Stomach (tissue), 9 donors: ENCODE measurements around the gene ADGRD1. TPM values are rescaled to one million over a fixed set of nuclear protein-coding genes. Genes with fewer than 3 reads are reported as not detected.

ENCODE experiments used
- DNase-seq, 2 donors: peaks; one replicate each; pipeline versions ENCODE4 v3.0.0 to v3.0.0-alpha.2; 2013 to 2019
- H3K27ac ChIP-seq, 5 donors: fragments of 200-600 bp in 4 of 5; sonication (generic) in 4 of 5; one replicate each; pipeline ENCODE4 v1.5.1; 2013 to 2019; ENCODE audit warnings: mild to moderate bottlenecking in 1 of 5, moderate library complexity in 1 of 5
- H3K27me3 ChIP-seq, 3 donors: fragments of 200-600 bp; sonication (generic); one replicate each; pipeline ENCODE4 v1.5.1; 2017 to 2019; ENCODE audit warnings: mixed run types in 1 of 3
- H3K36me3 ChIP-seq, 4 donors: fragments of 200-600 bp; sonication (generic); 1 replicate in 3 of 4; 2 replicates in 1 of 4; pipeline ENCODE4 v1.5.1; 2016 to 2019
- H3K4me1 ChIP-seq, 4 donors: fragments of 200-600 bp; sonication (generic); one replicate each; pipeline ENCODE4 v1.5.1; 2016 to 2019
- H3K4me3 ChIP-seq, 4 donors: fragments of 200-600 bp; sonication (generic) in 3 of 4; one replicate each; pipeline ENCODE4 v1.5.1; 2016 to 2019; ENCODE audit warnings: mild to moderate bottlenecking in 1 of 4
- H3K9me3 ChIP-seq, 4 donors: fragments of 200-600 bp; sonication (generic); one replicate each; pipeline ENCODE4 v1.5.1; 2016 to 2019
- EP300 ChIP-seq: sonication (generic); formaldehyde crosslinking; IDR thresholded peaks from one replicate; pipeline ENCODE4 v1.6.1; 2017; ENCODE audit warnings: antibody characterized with exemption
- POLR2A ChIP-seq, 4 donors: fragments of 450-650 bp; IDR thresholded peaks; one replicate each; pipeline ENCODE4 v1.6.1; 2016; ENCODE audit warnings: antibody characterized with exemption in 4 of 4, control low read depth in 2 of 4, mild to moderate bottlenecking in 1 of 4, moderate library complexity in 1 of 4
- POLR2AphosphoS5 ChIP-seq, 3 donors: sonication (generic); formaldehyde crosslinking; IDR thresholded peaks; one replicate each; pipeline ENCODE4 v1.6.1; 2016; ENCODE audit warnings: antibody characterized with exemption in 3 of 3
- WGBS, 5 donors: extraction: QIAGEN DNeasy Blood & Tissue Kit in 3 of 5; methylation state at CpG; one replicate each; pipeline versions ENCODE4 v1.1.5 to v1.1.7; 2013 to 2018; 5-methylcytosine and 5-hydroxymethylcytosine counted together
- intact Hi-C: fragments of 100-400 bp; cut with DNase I; formaldehyde crosslinking; loops from one replicate; pipeline ENCODE4 v1.15.1; 2023; ENCODE audit warnings: low total_unique reads
- polyA plus RNA-seq, 3 donors: library from polyadenylated mRNA; stranded (reverse); fragments of 200-250 nt; gene quantifications; one replicate each; pipeline ENCODE4 v1.2.3, GENCODE V29; 2013
- total RNA-seq, 5 donors: library from RNA; depleted of rRNA; stranded (reverse); fragments of >200 nt; gene quantifications; one replicate each; pipeline versions ENCODE4 v1.1.0 to v1.2.3, GENCODE V29; 2014 to 2016
- TF ChIP-seq, protein P1 (sequence below), 7 experiments: fragments of 450-650 bp in 4 of 7; fragments of 200-600 bp in 3 of 7; sonication (generic) in 3 of 7; IDR thresholded peaks; one replicate each; pipeline ENCODE4 v1.5.1; 2016 to 2019; ENCODE audit warnings: antibody characterized with exemption in 7 of 7, control low read depth in 2 of 7, mild to moderate bottlenecking in 1 of 7
- donor health status: healthy with polysubstance abuse.
- donor health status: Bipolar disorder and iron deficiency.
- donor health status: healthy.

Gene ADGRD1
- total and polyA plus RNA-seq, 8 donors: 3.7 to 43.8 (median 15.4) TPM

- no peaks in the 10 kb centered on the region for H3K9me3 ChIP-seq
- no peak overlapping the region for H3K4me3 ChIP-seq
- peak overlapping the region in 1 of 5 donors; percentile 1 for H3K27ac ChIP-seq
- H3K36me3 ChIP-seq: peaks cover 0 to 6% (median 0%) of the 10 kb centered on the region in 4 donors
- H3K27me3 ChIP-seq: peaks cover 0 to 12% (median 0%) of the 10 kb centered on the region in 3 donors
- H3K4me1 ChIP-seq: peaks cover 0 to 13% (median 5%) of the 10 kb centered on the region in 4 donors
- no peak for DNase-seq
- intact Hi-C loops: no loop called here
- no peak for TF ChIP-seq EP300
- TF ChIP-seq POLR2AphosphoS5 (IDR thresholded peaks at IDR 0.05): no peak
- TF ChIP-seq, protein P1, sequence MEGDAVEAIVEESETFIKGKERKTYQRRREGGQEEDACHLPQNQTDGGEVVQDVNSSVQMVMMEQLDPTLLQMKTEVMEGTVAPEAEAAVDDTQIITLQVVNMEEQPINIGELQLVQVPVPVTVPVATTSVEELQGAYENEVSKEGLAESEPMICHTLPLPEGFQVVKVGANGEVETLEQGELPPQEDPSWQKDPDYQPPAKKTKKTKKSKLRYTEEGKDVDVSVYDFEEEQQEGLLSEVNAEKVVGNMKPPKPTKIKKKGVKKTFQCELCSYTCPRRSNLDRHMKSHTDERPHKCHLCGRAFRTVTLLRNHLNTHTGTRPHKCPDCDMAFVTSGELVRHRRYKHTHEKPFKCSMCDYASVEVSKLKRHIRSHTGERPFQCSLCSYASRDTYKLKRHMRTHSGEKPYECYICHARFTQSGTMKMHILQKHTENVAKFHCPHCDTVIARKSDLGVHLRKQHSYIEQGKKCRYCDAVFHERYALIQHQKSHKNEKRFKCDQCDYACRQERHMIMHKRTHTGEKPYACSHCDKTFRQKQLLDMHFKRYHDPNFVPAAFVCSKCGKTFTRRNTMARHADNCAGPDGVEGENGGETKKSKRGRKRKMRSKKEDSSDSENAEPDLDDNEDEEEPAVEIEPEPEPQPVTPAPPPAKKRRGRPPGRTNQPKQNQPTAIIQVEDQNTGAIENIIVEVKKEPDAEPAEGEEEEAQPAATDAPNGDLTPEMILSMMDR (IDR thresholded peaks at IDR 0.05): no peak
- TF ChIP-seq POLR2A (IDR thresholded peaks at IDR 0.05): no peak
- 91 to 94% (median 93%) methylated on average over 12 of the region's 12 CpGs for WGBS, 5 donors
Observed at GRCh38 chr12:130984183-130985058, 30.7 kb downstream of the ADGRD1 start.

DNA sequence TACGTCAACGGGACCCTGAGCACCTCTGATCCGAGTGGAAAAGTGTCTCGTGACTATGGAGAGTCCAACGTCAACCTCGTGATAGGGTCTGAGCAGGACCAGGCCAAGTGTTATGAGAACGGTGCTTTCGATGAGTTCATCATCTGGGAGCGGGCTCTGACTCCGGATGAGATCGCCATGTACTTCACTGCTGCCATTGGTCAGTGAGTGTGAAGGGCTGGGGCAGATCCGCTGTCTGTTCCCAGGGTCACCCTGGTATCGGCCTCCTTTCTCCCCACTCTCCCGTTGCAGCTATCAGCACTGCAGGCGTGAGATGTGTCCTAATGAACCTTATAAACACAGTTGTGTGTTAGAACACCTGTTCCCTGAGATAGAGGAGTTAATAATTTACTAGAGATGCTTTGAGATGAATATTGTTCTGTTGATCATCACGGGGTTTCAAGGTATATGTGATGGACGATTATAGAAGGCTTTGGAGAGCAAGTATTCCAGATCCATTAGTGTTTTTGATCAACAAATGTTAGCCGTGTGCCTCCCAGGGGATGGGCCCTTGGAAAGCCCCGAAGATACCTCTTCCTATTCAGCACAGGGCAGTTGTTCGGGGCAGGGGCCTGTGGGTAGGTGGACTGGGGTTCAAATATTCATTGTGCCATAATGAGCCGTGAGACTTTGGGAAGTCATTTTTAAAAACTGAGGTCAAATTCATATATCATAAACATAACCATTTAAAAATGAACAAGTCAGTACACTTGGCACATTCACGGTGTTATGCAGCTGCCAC is 33.6 kb downstream of the ADGRD1 start:
- H3K4me3 ChIP-seq: no peak overlapping the region
- WGBS, 5 donors: 70 to 77% (median 74%) methylated on average over 19 to 22 of the region's 22 CpGs
- intact Hi-C loops: no loop called here
- peaks cover 0 to 9% (median 0%) of the 10 kb centered on the region in 3 donors for H3K27me3 ChIP-seq
- peaks cover 0 to 4% (median 0%) of the 10 kb centered on the region in 4 donors for H3K4me1 ChIP-seq
- TF ChIP-seq POLR2AphosphoS5 (IDR thresholded peaks at IDR 0.05) (no peak), EP300 (no peak), POLR2A (IDR thresholded peaks at IDR 0.05) (no peak)
- TF ChIP-seq, protein P1 (IDR thresholded peaks at IDR 0.05): no peak
- peak in 1 of 2 donors; percentile 47 for DNase-seq
- no peaks in the 10 kb centered on the region for H3K9me3 ChIP-seq
- peaks cover 0 to 6% (median under 1%) of the 10 kb centered on the region in 4 donors for H3K36me3 ChIP-seq
- H3K27ac ChIP-seq: no peak overlapping the region

DNA sequence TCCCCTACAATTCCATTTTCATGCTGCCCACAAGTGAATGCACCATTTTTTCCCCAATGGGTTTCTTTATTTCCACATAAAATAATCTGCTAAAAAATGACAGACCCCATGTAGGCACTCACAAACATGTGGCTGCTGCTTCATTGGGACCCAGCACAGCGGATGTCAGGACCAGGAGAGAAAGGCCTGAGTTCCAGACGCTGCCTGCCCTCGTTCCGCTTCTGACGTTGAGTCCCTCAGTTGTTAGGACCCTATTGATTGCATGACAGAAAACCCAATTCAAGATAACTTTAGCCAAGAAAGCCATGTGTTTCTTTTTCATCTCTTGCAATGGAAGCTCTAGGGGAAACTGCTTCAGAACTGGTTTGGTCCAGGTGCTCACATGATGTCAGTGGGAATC is 34.6 kb downstream of the ADGRD1 start:
- no peaks in the 10 kb centered on the region for H3K9me3 ChIP-seq
- intact Hi-C loops: no loop called here
- peaks cover 0 to 4% (median 0%) of the 10 kb centered on the region in 4 donors for H3K4me1 ChIP-seq
- H3K36me3 ChIP-seq: peaks cover 0 to 11% (median 4%) of the 10 kb centered on the region in 4 donors
- DNase-seq: no peak
- WGBS, 5 donors: 73 to 96% (median 93%) methylated on average over 5 of the region's 5 CpGs
- peaks cover 0 to 5% (median 0%) of the 10 kb centered on the region in 3 donors for H3K27me3 ChIP-seq
- H3K27ac ChIP-seq: peak overlapping the region in 1 of 5 donors; percentile 18
- TF ChIP-seq, protein P1 (IDR thresholded peaks at IDR 0.05): no peak
- TF ChIP-seq POLR2A (IDR thresholded peaks at IDR 0.05) (no peak), EP300 (no peak), POLR2AphosphoS5 (IDR thresholded peaks at IDR 0.05) (no peak)
- no peak overlapping the region for H3K4me3 ChIP-seq

DNA sequence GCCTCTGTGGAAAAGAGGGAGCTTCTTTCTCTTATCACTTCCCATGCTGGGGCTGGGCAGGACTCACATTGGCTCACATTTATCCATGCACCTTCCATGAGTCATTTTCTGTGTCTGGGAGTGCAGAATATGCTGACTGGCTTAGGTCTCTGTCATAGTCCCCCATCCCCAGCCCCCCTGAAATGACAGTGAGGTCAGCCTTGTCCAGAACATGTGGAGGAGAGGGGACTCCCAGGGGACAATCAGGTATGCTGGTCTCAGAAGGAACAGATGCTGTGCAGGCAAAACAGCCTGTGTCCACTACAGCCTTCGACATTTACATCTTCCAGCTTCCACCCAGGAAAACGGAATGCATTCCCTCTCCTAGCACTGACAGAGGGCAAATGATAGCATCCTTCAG is 35.0 kb downstream of the ADGRD1 start:
- TF ChIP-seq POLR2A (IDR thresholded peaks at IDR 0.05): no peak
- no peak for TF ChIP-seq POLR2AphosphoS5 (IDR thresholded peaks at IDR 0.05)
- TF ChIP-seq EP300: no peak
- TF ChIP-seq, protein P1 (IDR thresholded peaks at IDR 0.05): no peak
- Histone ChIP-seq H3K4me3 (no peak overlapping the region), H3K4me1 (peaks cover 0 to 4% (median 0%) of the 10 kb centered on the region in 4 donors), H3K9me3 (no peaks in the 10 kb centered on the region), H3K27me3 (peaks cover 0 to 5% (median 0%) of the 10 kb centered on the region in 3 donors), H3K27ac (peak overlapping the region in 1 of 5 donors; percentile 18), H3K36me3 (peaks cover 0 to 11% (median 5%) of the 10 kb centered on the region in 4 donors)
- DNase-seq: no peak
- intact Hi-C loops: no loop called here
- WGBS, 5 donors: 66 to 86% (median 76%) methylated on average over 2 of the region's 2 CpGs
